T-helper 1 cell treated with Interleukin-12 subunit alpha and Interleukin-12 subunit beta and Interleukin-4 antibody, amounts not matched to agents 30 μg/mL and 1 μg/mL, for 36 hours (primary cell): ENCODE data around the gene C17orf50.

Experiments
- H3K27ac Mint-ChIP-seq: one replicate; pipeline ENCODE4 v1.8.0; 2021; ENCODE audit warnings: mild to moderate bottlenecking, mixed read lengths
- H3K27me3 Mint-ChIP-seq: one replicate; pipeline ENCODE4 v1.8.0; 2021; ENCODE audit warnings: low read depth, mixed read lengths
- H3K36me3 Mint-ChIP-seq: one replicate; pipeline ENCODE4 v1.8.0; 2021; ENCODE audit warnings: low read depth, mixed read lengths
- H3K4me1 Mint-ChIP-seq: one replicate; pipeline ENCODE4 v1.8.0; 2021; ENCODE audit warnings: low read depth, mixed read lengths
- H3K4me3 Mint-ChIP-seq: one replicate; pipeline ENCODE4 v1.8.0; 2021; ENCODE audit warnings: mild to moderate bottlenecking, moderate library complexity, mixed read lengths
- H3K9me3 Mint-ChIP-seq: one replicate; pipeline ENCODE4 v1.8.0; 2021; ENCODE audit warnings: mixed read lengths

The C17orf50 gene

DNA sequence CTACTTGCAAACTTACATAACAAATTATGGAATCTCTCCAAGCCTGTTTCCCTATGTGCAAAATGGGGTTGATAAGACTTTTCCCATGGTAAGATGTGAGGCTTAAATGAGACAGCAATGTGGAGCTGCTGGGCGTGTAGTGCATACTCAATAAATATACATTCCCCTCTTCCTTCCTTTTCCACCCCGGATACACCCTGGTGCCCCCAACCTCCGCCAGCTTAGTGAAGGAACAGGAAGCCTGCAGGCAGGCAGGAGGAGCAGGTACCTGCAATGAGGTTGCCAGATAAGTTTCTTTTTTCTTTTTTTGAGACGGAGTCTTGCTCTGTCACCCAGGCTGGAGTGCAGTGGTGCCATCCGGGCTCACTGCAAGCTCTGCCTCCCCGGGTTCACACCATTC is 14.9 kb downstream of the C17orf50 start:
- Mint-ChIP-seq H3K36me3 (no peaks in the 10 kb centered on the region), H3K9me3 (no peaks in the 10 kb centered on the region), H3K4me3 (no peak overlapping the region), H3K27ac (no peak overlapping the region), H3K4me1 (no peaks in the 10 kb centered on the region), H3K27me3 (peaks cover 38% of the 10 kb centered on the region)

DNA sequence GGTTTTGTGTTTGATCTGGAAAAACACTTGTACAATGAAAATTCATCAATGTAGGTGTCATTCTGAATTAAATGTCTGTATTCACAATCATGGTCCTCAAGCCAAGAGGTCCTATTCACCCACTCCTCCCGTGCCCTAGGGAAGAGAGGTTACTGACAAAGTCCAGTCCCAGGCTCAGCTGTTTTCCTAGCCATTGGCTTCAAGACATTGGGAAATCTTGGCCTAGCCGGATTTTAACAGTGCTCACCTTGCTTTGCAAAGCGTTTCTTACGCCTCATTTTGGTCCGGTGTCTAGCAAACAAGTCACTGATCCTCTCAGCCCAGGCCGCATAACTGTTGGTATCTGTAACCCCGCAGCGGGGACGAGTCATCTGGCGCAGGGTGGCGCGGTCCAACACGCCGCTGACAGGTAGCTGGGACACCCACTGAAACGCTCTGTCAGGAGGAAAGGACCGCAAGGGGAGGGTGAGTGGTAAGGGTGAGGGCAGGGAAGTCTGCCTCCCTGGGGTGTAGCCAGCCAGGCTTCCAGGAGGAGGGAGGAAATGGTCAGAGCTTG is 18.0 kb downstream of the C17orf50 start:
- Mint-ChIP-seq H3K4me1 (no peaks in the 10 kb centered on the region), H3K27me3 (peaks cover 36% of the 10 kb centered on the region), H3K4me3 (no peak overlapping the region), H3K36me3 (no peaks in the 10 kb centered on the region), H3K27ac (no peak overlapping the region), H3K9me3 (no peaks in the 10 kb centered on the region)

DNA sequence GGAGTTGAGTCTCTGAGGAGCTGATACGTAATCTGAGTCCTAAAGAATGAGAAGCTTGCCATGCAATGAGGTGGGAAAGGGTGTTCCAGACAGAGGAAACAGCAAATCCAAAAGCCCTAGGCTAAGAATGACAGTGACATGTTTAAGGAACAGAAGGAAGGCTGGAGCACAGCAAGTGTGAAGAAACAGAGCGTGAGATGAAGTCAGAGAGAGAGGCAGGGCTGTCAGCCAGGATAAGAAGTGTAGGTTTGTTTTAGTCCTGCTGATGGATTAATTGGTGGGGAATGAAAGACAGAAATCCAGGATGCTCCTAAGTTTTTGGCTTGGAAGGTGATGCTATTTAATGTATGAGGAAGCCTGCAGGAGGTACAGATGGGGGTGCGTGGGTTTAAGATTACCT is 20.3 kb downstream of the C17orf50 start:
- H3K36me3 Mint-ChIP-seq = no peaks in the 10 kb centered on the region
- no peak overlapping the region for H3K27ac Mint-ChIP-seq
- peaks cover 27% of the 10 kb centered on the region for H3K27me3 Mint-ChIP-seq
- H3K4me1 Mint-ChIP-seq = no peaks in the 10 kb centered on the region
- no peaks in the 10 kb centered on the region for H3K9me3 Mint-ChIP-seq
- no peak overlapping the region for H3K4me3 Mint-ChIP-seq

DNA sequence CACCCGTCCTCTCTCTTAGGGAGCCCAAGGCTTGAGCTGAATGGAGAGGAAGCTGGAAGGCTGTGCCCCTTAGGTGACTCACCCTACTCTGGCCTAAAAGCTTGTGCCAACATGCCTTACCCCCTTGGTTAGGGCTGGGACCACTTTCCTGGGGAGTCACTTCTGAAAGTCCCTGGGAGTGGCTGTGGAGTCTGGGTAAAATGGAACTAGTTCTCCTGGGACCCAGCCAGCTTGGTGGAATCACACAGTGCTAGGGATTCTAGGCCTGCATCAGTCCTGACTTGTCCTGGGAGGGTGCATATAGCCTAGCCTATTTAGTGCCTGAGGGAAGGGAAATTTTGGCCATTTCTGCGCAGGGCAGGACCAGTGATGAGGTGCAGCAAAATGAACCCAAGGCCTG is 24.2 kb downstream of the C17orf50 start:
- Mint-ChIP-seq H3K27ac (no peak overlapping the region), H3K4me1 (no peaks in the 10 kb centered on the region), H3K9me3 (no peaks in the 10 kb centered on the region), H3K27me3 (peaks cover 38% of the 10 kb centered on the region), H3K36me3 (no peaks in the 10 kb centered on the region), H3K4me3 (no peak overlapping the region)

DNA sequence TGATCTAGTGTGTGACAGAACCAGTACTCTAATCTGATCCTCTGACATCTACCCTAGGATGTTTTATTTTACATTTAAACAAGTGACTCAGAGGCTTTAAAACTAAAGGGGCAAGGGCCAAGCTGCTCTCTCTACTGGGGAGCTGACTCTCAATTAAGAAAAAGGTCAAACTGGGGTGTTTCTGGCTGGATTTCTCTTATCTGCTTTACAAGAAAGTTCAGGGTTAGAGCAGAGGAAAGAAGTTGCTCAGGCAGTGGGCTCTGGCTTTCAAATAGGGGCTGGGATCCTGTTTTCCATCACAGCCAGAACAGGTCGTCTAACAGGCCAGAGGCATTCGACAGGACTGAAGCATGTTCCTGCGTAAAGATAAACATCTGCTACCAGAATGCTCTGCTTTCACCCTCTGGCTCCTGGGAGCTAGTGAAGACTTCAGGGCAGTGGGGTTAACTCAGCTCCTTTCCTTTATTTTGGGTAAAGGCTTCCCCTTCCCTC is 26.3 kb downstream of the C17orf50 start:
- no peaks in the 10 kb centered on the region for H3K36me3 Mint-ChIP-seq
- H3K27ac Mint-ChIP-seq = no peak overlapping the region
- no peak overlapping the region for H3K4me3 Mint-ChIP-seq
- peaks cover 39% of the 10 kb centered on the region for H3K27me3 Mint-ChIP-seq
- no peaks in the 10 kb centered on the region for H3K4me1 Mint-ChIP-seq
- H3K9me3 Mint-ChIP-seq = no peaks in the 10 kb centered on the region

DNA sequence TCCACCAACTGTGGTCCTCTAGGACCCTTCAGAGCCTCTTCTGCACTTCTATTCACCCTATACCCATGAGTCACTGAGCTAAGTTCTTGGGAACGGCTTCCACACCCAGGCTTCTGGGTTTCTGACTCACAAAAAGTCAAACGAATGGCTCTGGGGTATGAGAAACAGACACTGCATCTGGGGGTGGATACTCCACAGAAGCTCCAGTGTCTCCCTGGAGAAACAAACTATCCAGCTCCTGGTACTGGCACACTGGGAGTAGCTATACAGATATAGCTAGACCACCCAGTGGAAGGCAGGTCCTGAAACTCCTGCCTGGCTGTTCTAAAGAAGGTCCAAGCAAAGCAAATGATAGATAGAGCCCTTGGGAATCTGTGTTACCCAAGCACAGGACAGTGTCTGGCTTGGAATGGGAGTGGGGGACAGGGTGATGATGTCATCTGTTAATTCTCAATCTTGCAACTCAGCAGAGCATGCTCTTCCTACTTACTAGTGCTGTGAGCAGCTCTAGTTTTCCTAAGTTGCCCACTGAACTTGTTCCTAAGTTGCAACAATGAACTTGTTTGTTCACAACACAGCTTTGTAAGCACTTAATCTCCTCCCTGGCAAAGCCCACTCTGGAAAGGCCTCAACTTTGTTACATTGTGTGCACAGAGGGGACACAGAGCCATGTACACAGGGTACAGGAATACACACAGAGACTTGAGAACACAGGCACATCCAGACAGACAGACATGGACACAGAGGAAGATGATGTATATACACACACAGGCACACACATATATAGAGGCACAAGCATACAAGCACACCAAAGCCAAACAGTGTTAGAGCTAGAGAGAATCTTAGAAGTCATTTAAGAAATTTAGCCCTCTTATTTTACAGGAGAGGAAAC is 28.0 kb downstream of the C17orf50 start:
- no peak overlapping the region for H3K4me3 Mint-ChIP-seq
- no peaks in the 10 kb centered on the region for H3K36me3 Mint-ChIP-seq
- no peak overlapping the region for H3K27ac Mint-ChIP-seq
- H3K4me1 Mint-ChIP-seq = no peaks in the 10 kb centered on the region
- no peaks in the 10 kb centered on the region for H3K9me3 Mint-ChIP-seq
- H3K27me3 Mint-ChIP-seq = peaks cover 51% of the 10 kb centered on the region

DNA sequence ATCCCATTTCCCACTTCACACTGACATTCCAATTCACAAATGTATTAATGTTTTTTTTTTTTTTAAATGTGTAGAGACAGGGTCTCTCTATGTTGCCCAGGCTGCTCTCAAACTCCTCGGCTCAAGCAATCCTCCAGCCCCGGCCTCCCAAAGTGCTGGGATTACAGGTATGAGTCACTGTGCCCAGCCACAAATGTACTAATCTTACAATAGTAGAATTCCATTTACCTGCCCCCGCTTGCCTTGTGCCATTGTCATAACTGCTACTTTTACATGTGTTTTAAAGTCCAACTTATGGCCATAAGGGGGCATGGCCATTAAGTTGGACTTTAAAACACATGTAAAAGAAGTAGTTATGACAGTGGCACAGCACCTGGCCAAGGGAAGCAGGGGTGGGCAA is 30.2 kb downstream of the C17orf50 start:
- H3K9me3 Mint-ChIP-seq = no peaks in the 10 kb centered on the region
- peaks cover 3% of the 10 kb centered on the region for H3K4me1 Mint-ChIP-seq
- H3K4me3 Mint-ChIP-seq = no peak overlapping the region
- H3K27ac Mint-ChIP-seq = no peak overlapping the region
- H3K27me3 Mint-ChIP-seq = peaks cover 67% of the 10 kb centered on the region
- no peaks in the 10 kb centered on the region for H3K36me3 Mint-ChIP-seq

DNA sequence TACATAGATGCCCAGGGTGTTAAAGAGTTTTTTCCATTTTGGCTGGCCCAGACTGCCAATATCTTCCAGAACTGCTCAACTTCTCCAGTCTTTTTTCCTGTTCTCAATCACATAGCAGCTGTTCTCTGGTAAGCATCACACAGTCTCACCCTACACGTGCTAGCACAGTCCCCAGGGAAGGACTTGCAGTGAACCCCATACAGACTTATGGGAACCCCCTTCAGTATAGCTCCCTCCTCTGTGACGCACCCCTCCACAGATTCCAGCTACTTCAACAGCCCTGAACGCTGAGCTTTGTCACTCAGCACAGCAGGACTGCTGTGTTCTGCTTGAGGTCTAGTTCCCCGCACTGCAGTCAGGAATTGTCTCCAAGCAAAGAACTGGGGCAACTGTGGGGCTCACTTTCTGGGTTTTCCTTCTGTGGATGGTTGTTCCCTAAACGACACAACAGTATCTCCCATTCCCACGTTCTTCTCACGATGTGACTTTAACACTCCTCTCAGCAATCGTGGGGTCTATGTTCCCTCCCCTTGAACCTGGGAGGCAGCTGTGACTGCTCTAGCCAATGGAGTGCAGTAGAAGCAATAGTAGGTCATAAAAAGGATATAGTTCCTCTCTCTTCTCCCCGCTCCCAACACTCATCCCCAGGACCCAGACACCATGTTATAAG is 31.1 kb downstream of the C17orf50 start:
- peaks cover 70% of the 10 kb centered on the region for H3K27me3 Mint-ChIP-seq
- no peak overlapping the region for H3K4me3 Mint-ChIP-seq
- H3K36me3 Mint-ChIP-seq = no peaks in the 10 kb centered on the region
- no peaks in the 10 kb centered on the region for H3K9me3 Mint-ChIP-seq
- peaks cover 9% of the 10 kb centered on the region for H3K4me1 Mint-ChIP-seq
- no peak overlapping the region for H3K27ac Mint-ChIP-seq

DNA sequence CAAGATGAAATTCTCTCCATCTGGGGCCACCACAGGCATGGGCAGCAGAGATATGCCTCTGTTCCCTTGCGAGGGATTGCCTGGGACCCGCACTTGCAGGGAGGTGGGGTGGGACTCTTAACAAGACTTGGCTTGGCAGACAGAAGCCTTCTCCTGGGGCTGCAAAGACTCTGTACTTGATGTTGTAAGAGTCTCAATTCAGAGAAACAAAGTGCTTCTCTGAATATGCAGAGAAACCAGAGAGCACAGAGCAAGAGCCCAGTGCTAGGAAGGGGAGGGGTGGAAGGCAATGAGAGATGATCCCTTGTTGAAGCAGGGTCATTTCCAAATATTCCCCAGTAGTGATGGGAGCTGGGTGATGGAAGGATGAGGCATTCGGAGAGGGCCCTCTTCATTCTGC is 32.6 kb downstream of the C17orf50 start:
- H3K4me3 Mint-ChIP-seq = peak overlapping the region; percentile 22
- H3K27ac Mint-ChIP-seq = no peak overlapping the region
- H3K36me3 Mint-ChIP-seq = no peaks in the 10 kb centered on the region
- H3K9me3 Mint-ChIP-seq = no peaks in the 10 kb centered on the region
- peaks cover 9% of the 10 kb centered on the region for H3K4me1 Mint-ChIP-seq
- H3K27me3 Mint-ChIP-seq = peaks cover 72% of the 10 kb centered on the region

DNA sequence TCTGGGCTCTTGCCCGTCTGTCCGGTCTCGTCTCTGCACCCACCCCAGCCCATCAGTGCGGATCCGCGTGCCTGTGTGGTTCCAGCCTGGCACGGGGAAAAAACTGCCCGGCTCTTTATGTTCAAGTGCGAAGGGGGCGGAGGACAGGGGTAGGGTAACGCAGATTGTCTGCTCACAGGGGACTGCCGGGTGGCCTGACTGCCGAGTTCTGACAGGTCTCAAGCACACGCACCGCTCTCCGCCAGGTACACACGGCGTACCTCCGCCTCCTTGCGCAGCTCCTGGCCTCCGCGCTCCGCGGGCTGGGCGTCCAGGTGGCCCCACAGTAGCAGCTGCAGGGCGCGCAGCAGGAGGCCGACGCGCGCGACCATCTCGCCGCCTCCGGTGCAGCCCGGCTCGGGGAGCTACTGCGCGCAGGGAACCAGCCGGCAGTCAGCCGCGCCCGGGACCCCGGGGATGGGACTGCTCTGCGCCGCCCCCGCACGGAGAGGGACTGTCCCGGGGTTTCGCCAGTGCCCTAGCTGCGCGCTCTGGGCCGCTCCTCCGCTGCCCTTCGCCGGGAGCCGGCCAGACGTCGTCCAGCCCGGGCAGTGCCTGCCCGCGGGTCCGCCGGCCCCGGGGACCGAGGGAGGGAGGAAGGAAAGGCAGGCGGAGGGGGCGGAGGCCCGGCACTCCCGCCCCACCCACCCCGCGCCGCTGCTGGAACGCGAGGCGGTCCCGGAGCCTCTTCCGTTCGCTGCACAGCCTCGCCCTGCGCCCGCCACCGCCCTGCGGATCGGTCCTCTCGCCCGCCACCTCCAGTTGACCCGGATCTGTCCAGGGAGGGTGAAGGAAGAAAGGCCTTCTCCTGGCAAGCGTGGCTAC is 34.6 kb downstream of the C17orf50 start, which contains the start of gene MMP28:
MMP28 (minus strand) TSS at position 635 of the 864 bp plus-strand sequence; CDS start at position 371, 264 bp downstream.
- no peak within 1 kb of the TSS for H3K27ac Mint-ChIP-seq
- H3K4me1 Mint-ChIP-seq = peaks cover 9% of the 10 kb centered on the region
- H3K9me3 Mint-ChIP-seq = no peaks in the 10 kb centered on the region
- peaks cover 75% of the 10 kb centered on the region for H3K27me3 Mint-ChIP-seq
- H3K4me3 Mint-ChIP-seq = peak within 1 kb of the TSS; percentile 74
- no peaks in the 10 kb centered on the region for H3K36me3 Mint-ChIP-seq

DNA sequence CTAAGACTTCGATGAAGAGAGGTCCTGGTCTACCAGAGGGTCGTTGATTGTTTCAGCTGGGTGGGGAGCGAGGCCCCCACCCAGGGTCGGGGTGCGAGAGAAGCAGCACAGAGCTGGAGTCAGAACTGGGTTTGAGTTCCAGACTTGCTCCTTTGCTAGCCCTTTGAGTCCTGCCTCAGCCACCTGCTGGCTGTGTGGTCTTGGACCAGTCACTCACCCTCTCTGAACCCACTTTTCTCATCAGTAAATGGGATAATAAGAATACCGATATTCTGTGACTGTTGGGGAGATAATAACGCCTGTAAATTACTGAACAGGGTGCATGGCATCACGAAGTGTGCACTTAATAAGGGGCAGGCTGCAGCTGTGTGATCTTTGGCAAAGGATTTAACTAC is 35.2 kb downstream of the C17orf50 start:
- Mint-ChIP-seq H3K4me1 (peaks cover 9% of the 10 kb centered on the region), H3K9me3 (no peaks in the 10 kb centered on the region), H3K27ac (no peak overlapping the region), H3K27me3 (peaks cover 70% of the 10 kb centered on the region), H3K36me3 (no peaks in the 10 kb centered on the region), H3K4me3 (peak overlapping the region; percentile 74)

DNA sequence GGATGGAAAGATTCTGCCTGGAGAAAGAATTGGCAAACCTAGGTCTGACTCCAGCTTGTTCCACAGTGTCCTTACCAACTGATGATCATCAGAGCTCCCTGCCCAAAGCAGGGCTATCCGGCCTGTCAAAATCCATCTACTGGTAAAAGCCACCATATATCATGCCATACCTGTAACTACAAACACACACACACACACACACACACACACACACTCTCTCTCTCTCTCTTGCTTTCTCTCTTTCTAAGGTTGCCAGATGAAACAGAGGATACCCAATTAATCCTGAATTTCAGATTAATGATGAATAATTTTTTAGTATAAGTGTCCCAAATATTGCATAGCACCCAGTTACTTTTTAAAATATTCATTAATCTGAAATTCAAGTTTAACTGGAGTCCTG is 36.3 kb downstream of the C17orf50 start:
- Mint-ChIP-seq H3K27ac (no peak overlapping the region), H3K4me3 (no peak overlapping the region), H3K4me1 (peaks cover 14% of the 10 kb centered on the region), H3K36me3 (no peaks in the 10 kb centered on the region), H3K9me3 (no peaks in the 10 kb centered on the region), H3K27me3 (peaks cover 69% of the 10 kb centered on the region)

DNA sequence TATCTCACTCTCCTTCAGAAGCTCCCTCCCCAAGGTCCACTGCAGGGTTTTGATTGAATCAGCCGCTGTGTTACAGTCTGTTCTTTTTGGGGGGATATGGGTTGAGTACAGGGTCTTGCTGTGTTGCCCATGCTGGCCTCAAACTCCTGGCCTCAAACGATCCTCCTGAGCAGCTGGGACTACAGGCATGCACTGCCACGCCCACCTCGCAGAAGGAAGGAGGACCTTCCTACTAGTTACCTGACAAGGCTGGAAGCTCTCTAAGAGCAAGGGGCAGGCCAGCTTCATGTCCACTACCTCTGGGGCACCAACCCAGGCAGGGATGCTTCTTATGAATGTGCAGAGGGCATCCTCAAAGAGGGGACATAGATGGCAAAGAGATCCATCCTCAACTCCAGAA is 36.7 kb downstream of the C17orf50 start:
- peaks cover 64% of the 10 kb centered on the region for H3K27me3 Mint-ChIP-seq
- no peaks in the 10 kb centered on the region for H3K36me3 Mint-ChIP-seq
- H3K27ac Mint-ChIP-seq = no peak overlapping the region
- no peaks in the 10 kb centered on the region for H3K9me3 Mint-ChIP-seq
- no peak overlapping the region for H3K4me3 Mint-ChIP-seq
- peaks cover 14% of the 10 kb centered on the region for H3K4me1 Mint-ChIP-seq

DNA sequence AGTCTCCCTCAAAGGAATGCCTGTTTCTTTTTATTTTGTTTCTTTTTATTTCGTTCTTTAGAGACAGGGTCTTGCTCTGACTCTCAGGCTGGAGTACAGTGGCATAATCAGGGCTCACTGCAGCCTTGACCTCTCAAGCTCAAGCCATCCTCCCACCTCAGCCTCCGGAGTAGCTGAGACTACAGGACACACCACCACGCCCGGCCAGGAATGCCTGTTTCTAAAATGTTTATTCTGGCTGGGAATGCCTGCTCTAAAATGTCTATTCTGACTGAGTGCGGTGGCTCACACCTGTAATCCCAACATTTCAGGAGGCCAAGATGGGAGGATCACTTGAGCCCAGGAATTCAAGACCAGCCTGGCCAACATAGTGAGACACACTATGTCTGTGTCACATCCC is 37.2 kb downstream of the C17orf50 start:
- H3K9me3 Mint-ChIP-seq = no peaks in the 10 kb centered on the region
- H3K27ac Mint-ChIP-seq = no peak overlapping the region
- no peaks in the 10 kb centered on the region for H3K36me3 Mint-ChIP-seq
- H3K4me3 Mint-ChIP-seq = no peak overlapping the region
- H3K4me1 Mint-ChIP-seq = peaks cover 14% of the 10 kb centered on the region
- H3K27me3 Mint-ChIP-seq = peaks cover 60% of the 10 kb centered on the region
